G401 (cell line): ENCODE measurements around the gene DDAH1. TPM values are rescaled to one million over a fixed set of nuclear protein-coding genes. Genes with fewer than 3 reads are reported as not detected.
A peak's percentile ranks its signal among the peaks of the same experiment; 100 is the strongest.

Experiments used
- DNase-seq: peaks from one replicate; pipeline ENCODE4 v3.0.0-alpha.2; 2015; ENCODE audit warnings: low spot score
- in situ Hi-C: cut with HindIII; loops from 2 replicates; pipeline ENCODE4 v1.10.0; 2016; ENCODE audit warnings: low sequenced_read_pairs, mixed read lengths
- total RNA-seq: library from RNA; depleted of rRNA; stranded (reverse); fragments of >200 nt; shearing (Covaris generic); gene quantifications from 2 replicates; pipeline ENCODE4 v1.2.3, GENCODE V29; 2014

DDAH1 gene
- total RNA-seq, 1 experiment from 2014 or later: 38.1 TPM

GRCh38 chr1:85343612-85344255 lies 121.2 kb downstream of the DDAH1 start:
- DNase-seq: no peak
- in situ Hi-C loops: no loop called here

- in situ Hi-C loops: no loop called here
- DNase-seq: peak; percentile 88
Measured at GRCh38 chr1:85343213-85343611, 121.7 kb downstream of the DDAH1 start.

GRCh38 chr1:85342207-85342606 lies 122.8 kb downstream of the DDAH1 start:
- no peak for DNase-seq
- in situ Hi-C loops: no loop called here

GRCh38 chr1:85340427-85340826 lies 124.5 kb downstream of the DDAH1 start:
- DNase-seq: no peak
- in situ Hi-C loops: no loop called here

- in situ Hi-C loops: no loop called here
- DNase-seq: peak; percentile 90
Measured at GRCh38 chr1:85339656-85340399, 125.1 kb downstream of the DDAH1 start.

GRCh38 chr1:85339089-85339488 lies 125.9 kb downstream of the DDAH1 start:
- DNase-seq: no peak
- in situ Hi-C loops: no loop called here

- no peak for DNase-seq
Measured at GRCh38 chr1:85334962-85335361, 130.0 kb downstream of the DDAH1 start.

GRCh38 chr1:85333186-85333585 lies 131.8 kb downstream of the DDAH1 start:
- in situ Hi-C loops: no loop called here
- no peak for DNase-seq

More at GRCh38 chr1:85334962-85335361, 130.0 kb downstream of the DDAH1 start:
- in situ Hi-C loops: no loop called here

GRCh38 chr1:85332575-85332974 lies 132.4 kb downstream of the DDAH1 start:
- DNase-seq: no peak
- in situ Hi-C loops: no loop called here

- no peak for DNase-seq
- in situ Hi-C loops: no loop called here
Measured at GRCh38 chr1:85330711-85331290, 134.2 kb downstream of the DDAH1 start.

- DNase-seq: no peak
- in situ Hi-C loops: no loop called here
Measured at GRCh38 chr1:85330214-85330631, 134.7 kb downstream of the DDAH1 start.

- in situ Hi-C loops: loop anchor here (10.0 kb wide), 1 partner anchor 356 kb away; no protein-coding TSS in a partner anchor
- no peak for DNase-seq
Measured at GRCh38 chr1:85328713-85329397, 136.1 kb downstream of the DDAH1 start.

- in situ Hi-C loops: loop anchor here (10.0 kb wide), 1 partner anchor 357 kb away; no protein-coding TSS in a partner anchor
Measured at GRCh38 chr1:85327759-85328158, 137.2 kb downstream of the DDAH1 start.

GRCh38 chr1:85326851-85327250 lies 138.1 kb downstream of the DDAH1 start:
- in situ Hi-C loops: loop anchor here (10.0 kb wide), 1 partner anchor 358 kb away; no protein-coding TSS in a partner anchor
- no peak for DNase-seq

More at GRCh38 chr1:85327759-85328158, 137.2 kb downstream of the DDAH1 start:
- DNase-seq: no peak

- DNase-seq: no peak
- in situ Hi-C loops: loop anchor here (10.0 kb wide), 1 partner anchor 358 kb away; no protein-coding TSS in a partner anchor
Measured at GRCh38 chr1:85326336-85326735, 138.6 kb downstream of the DDAH1 start.

GRCh38 chr1:85325920-85326319 lies 139.0 kb downstream of the DDAH1 start:
- DNase-seq: no peak
- in situ Hi-C loops: loop anchor here (10.0 kb wide), 1 partner anchor 359 kb away; no protein-coding TSS in a partner anchor

- in situ Hi-C loops: loop anchor here (10.0 to 25.0 kb wide), 2 partner anchors 361 to 564 kb away; no protein-coding TSS in a partner anchor
- DNase-seq: no peak
Measured at GRCh38 chr1:85323770-85324169, 141.2 kb downstream of the DDAH1 start.

- no peak for DNase-seq
- in situ Hi-C loops: loop anchor here (10.0 to 25.0 kb wide), 2 partner anchors 362 to 565 kb away; no protein-coding TSS in a partner anchor
Measured at GRCh38 chr1:85322655-85323054, 142.3 kb downstream of the DDAH1 start.
